COLO668 (cell line): ENCODE data around the gene PARD3.

ENCODE experiments used
- DNase-seq: peaks from one replicate; lab custom pipeline; 2025; ENCODE audit not compliant: unreplicated experiment; lab: John Stamatoyannopoulos, UW

PARD3 gene

GRCh38 chr10:34151481-34151880 is 663.6 kb downstream of the PARD3 start:
- DNase-seq: no peak

GRCh38 chr10:34150103-34150502 is 665.0 kb downstream of the PARD3 start:
- no peak for DNase-seq

GRCh38 chr10:34148305-34148657 is 666.8 kb downstream of the PARD3 start:
- no peak for DNase-seq

- DNase-seq: no peak
Observed at GRCh38 chr10:34147641-34148304, 667.3 kb downstream of the PARD3 start.

- no peak for DNase-seq
Observed at GRCh38 chr10:34145715-34146114, 669.4 kb downstream of the PARD3 start.

- DNase-seq: no peak
Observed at GRCh38 chr10:34143466-34143865, 671.6 kb downstream of the PARD3 start.

GRCh38 chr10:34141032-34141680 is 673.9 kb downstream of the PARD3 start:
- no peak for DNase-seq

- DNase-seq: no peak
Observed at GRCh38 chr10:34139559-34139958, 675.5 kb downstream of the PARD3 start.

- no peak for DNase-seq
Observed at GRCh38 chr10:34137955-34138354, 677.1 kb downstream of the PARD3 start.

- no peak for DNase-seq
Observed at GRCh38 chr10:34137201-34137600, 677.9 kb downstream of the PARD3 start.

- DNase-seq: no peak
Observed at GRCh38 chr10:34135515-34135914, 679.6 kb downstream of the PARD3 start.

GRCh38 chr10:34134602-34135001 is 680.5 kb downstream of the PARD3 start:
- no peak for DNase-seq

GRCh38 chr10:34133406-34133805 is 681.7 kb downstream of the PARD3 start:
- DNase-seq: no peak

GRCh38 chr10:34131152-34131551 is 683.9 kb downstream of the PARD3 start:
- no peak for DNase-seq

- no peak for DNase-seq
Observed at GRCh38 chr10:34127676-34128075, 687.4 kb downstream of the PARD3 start.

GRCh38 chr10:34126371-34127151 is 688.5 kb downstream of the PARD3 start:
- DNase-seq: no peak

- DNase-seq: no peak
Observed at GRCh38 chr10:34125702-34126101, 689.4 kb downstream of the PARD3 start.

- no peak for DNase-seq
Observed at GRCh38 chr10:34124522-34125035, 690.5 kb downstream of the PARD3 start.

- DNase-seq: no peak
Observed at GRCh38 chr10:34121781-34122622, 693.1 kb downstream of the PARD3 start.

- DNase-seq: no peak
Observed at GRCh38 chr10:34121125-34121753, 693.9 kb downstream of the PARD3 start.

- DNase-seq: no peak
Observed at GRCh38 chr10:34119456-34119855, 695.6 kb downstream of the PARD3 start.
